Liver (tissue), 10 donors: Measurements from ENCODE around the gene STRIP2. TPM values are rescaled to one million over a fixed set of nuclear protein-coding genes. Genes with fewer than 3 reads are reported as not detected.
"Not testable (repeated sequence)": the region's sequence is repeated elsewhere in the genome, so short reads cannot be mapped to it uniquely, and the experiment has no call there.

ENCODE experiments used
- DNase-seq: peaks from one replicate; pipeline ENCODE4 v3.0.0-alpha.2; 2017; ENCODE audit warnings: low spot score
- H3K27ac ChIP-seq, 2 donors: one replicate each; pipeline ENCODE4 v1.7.0; 2013; ENCODE audit warnings: inconsistent platforms in 2 of 2, low read length in 2 of 2, control low read depth in 1 of 2, low read depth in 1 of 2, mild to moderate bottlenecking in 1 of 2
- H3K27me3 ChIP-seq, 4 donors: one replicate each; pipeline versions ENCODE4 v1.6.1 to v1.7.0; 2013; ENCODE audit warnings: low read length in 3 of 4, inconsistent platforms in 1 of 4, mild to moderate bottlenecking in 1 of 4, moderate library complexity in 1 of 4; ENCODE audit not compliant: control insufficient read depth in 4 of 4, insufficient read depth in 4 of 4
- H3K36me3 ChIP-seq, 4 donors: one replicate each; pipeline versions ENCODE4 v1.6.1 to v1.7.0; 2013; ENCODE audit warnings: low read length in 3 of 4, mild to moderate bottlenecking in 3 of 4, low read depth in 1 of 4, moderate library complexity in 1 of 4; ENCODE audit not compliant: control insufficient read depth in 4 of 4, insufficient read depth in 3 of 4
- H3K4me1 ChIP-seq, 4 donors: one replicate each; pipeline versions ENCODE4 v1.6.1 to v1.7.0; 2013; ENCODE audit warnings: low read length in 3 of 4, mild to moderate bottlenecking in 3 of 4, moderate library complexity in 1 of 4; ENCODE audit not compliant: control insufficient read depth in 4 of 4, insufficient read depth in 4 of 4
- H3K4me3 ChIP-seq, 3 donors: one replicate each; pipeline versions ENCODE4 v1.6.1 to v1.7.0; 2013; ENCODE audit warnings: low read length in 3 of 3, control low read depth in 1 of 3, low read depth in 1 of 3, mild to moderate bottlenecking in 1 of 3
- H3K9ac ChIP-seq, 2 donors: one replicate each; pipeline ENCODE4 v1.7.0; 2013; ENCODE audit warnings: low read length in 2 of 2, mild to moderate bottlenecking in 2 of 2, moderate library complexity in 2 of 2, control low read depth in 1 of 2, low read depth in 1 of 2
- H3K9me3 ChIP-seq, 4 donors: one replicate each; pipeline versions ENCODE4 v1.6.1 to v1.7.0; 2013; ENCODE audit warnings: low read length in 3 of 4; ENCODE audit not compliant: control insufficient read depth in 4 of 4
- EGR1 ChIP-seq, 2 donors: IDR thresholded peaks; 2 replicates each; pipeline ENCODE4 v1.6.1; 2016 to 2018; ENCODE audit warnings: antibody characterized with exemption in 2 of 2, low read depth in 2 of 2
- FOXA1 ChIP-seq: IDR thresholded peaks from 2 replicates; pipeline ENCODE4 v1.6.1; 2016; ENCODE audit warnings: antibody characterized with exemption
- HNF4A ChIP-seq, 2 donors: conservative IDR thresholded peaks; 2 replicates each; pipeline ENCODE4 v1.6.1; 2016; ENCODE audit warnings: antibody characterized with exemption in 2 of 2, mild to moderate bottlenecking in 2 of 2
- JUND ChIP-seq, 2 donors: IDR thresholded peaks; 2 replicates each; pipeline ENCODE4 v1.6.1; 2016; ENCODE audit warnings: antibody characterized with exemption in 2 of 2
- NR2F2 ChIP-seq: IDR thresholded peaks from 2 replicates; pipeline ENCODE4 v1.6.1; 2016; ENCODE audit warnings: antibody characterized with exemption
- RAD21 ChIP-seq, 2 donors: IDR thresholded peaks; 2 replicates each; pipeline ENCODE4 v1.6.1; 2016; ENCODE audit warnings: antibody characterized with exemption in 2 of 2, mild to moderate bottlenecking in 2 of 2
- RXRA ChIP-seq, 2 donors: IDR thresholded peaks; 2 replicates each; pipeline ENCODE4 v1.6.1; 2017 to 2018; ENCODE audit warnings: antibody characterized with exemption in 2 of 2, mild to moderate bottlenecking in 1 of 2
- WGBS: extraction: QIAGEN DNeasy Blood & Tissue Kit; methylation state at CpG from one replicate; pipeline ENCODE4 v1.1.7; 2013; 5-methylcytosine and 5-hydroxymethylcytosine counted together
- polyA plus RNA-seq, 2 donors: library from polyadenylated mRNA; stranded (reverse) in 1 of 2; unstranded in 1 of 2; fragments of 200-250 nt in 1 of 2; fragments of >200 nt in 1 of 2; fragmentation: Nextera tagmentation in 1 of 2; extraction: Ambion mirVana in 1 of 2; gene quantifications; one replicate each; pipeline versions ENCODE4 v1.2.1 to v1.2.3, GENCODE V29; 2013 to 2015
- small RNA-seq: library from RNA; depleted of rRNA; stranded (forward); fragments of <200 nt; gene quantifications from one replicate; pipeline ENCODE3, GENCODE V24; 2014
- total RNA-seq, 2 donors: library from RNA; depleted of rRNA; stranded (reverse); fragments of >200 nt; gene quantifications; one replicate each; pipeline ENCODE4 v1.2.3, GENCODE V29; 2014
- TF ChIP-seq, protein P1 (sequence below): IDR thresholded peaks from 2 replicates; pipeline ENCODE4 v1.6.1; 2016; ENCODE audit warnings: antibody characterized with exemption
- donor health status: healthy.
- donor health status: healthy.
- donor health status: healthy.
- donor health status: healthy.
- donor health status: healthy.

STRIP2 gene
- total and polyA plus RNA-seq, 4 donors: 0.18 to 4.8 (median 0.35) TPM

DNA sequence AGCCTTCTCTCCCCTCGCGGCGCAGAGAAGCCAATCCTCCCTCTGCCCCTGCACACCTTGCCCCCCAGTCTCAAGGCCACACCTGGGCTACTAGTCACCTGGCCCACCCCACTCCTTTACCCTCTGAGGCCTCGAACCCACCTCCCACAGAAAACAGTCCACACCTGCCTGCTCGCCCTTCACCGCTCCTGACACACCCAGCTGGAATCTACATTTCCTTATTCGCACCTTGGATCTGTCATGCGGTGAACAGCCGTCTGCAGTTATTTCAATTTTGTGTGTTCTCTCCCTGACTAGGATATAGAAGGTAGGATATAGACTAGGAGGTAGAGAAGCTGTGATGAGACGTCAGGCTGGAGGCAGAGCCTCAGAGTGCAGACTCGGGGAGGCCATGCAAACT lies 97.5 kb downstream of the STRIP2 start (continued):
- TF ChIP-seq JUND (IDR thresholded peaks at IDR 0.05) (no peak), EGR1 (IDR thresholded peaks at IDR 0.05; ENCODE audit: low read depth in 2 of 2) (no peak), FOXA1 (no peak), NR2F2 (no peak)

DNA sequence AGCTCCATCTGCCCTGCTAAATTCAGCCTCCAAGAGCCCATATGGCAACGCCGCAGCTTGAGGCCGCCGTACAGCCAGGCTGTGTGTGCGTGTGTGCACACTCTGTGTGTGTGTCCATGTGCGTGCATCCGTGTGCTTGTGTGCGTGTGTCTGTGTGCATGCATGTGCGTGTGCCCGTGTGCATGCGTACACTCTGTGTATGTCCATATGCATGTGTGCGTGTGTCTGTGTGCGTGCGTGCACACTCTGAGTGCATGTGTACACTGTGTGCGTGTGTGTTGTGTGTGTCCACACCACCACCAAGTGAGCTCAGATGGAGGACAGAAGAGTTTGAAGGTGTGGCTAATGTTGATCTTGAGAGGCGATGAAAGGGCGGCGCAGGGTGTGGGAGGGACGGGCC lies 98.1 kb downstream of the STRIP2 start:
- no peak overlapping the region for H3K4me3 ChIP-seq
- WGBS: 92% methylated on average over 19 of the region's 19 CpGs
- H3K9ac ChIP-seq: no peak overlapping the region
- TF ChIP-seq RAD21 (IDR thresholded peaks at IDR 0.05) (no peak), EGR1 (IDR thresholded peaks at IDR 0.05; ENCODE audit: low read depth in 2 of 2) (no peak)
- TF ChIP-seq, protein P1, sequence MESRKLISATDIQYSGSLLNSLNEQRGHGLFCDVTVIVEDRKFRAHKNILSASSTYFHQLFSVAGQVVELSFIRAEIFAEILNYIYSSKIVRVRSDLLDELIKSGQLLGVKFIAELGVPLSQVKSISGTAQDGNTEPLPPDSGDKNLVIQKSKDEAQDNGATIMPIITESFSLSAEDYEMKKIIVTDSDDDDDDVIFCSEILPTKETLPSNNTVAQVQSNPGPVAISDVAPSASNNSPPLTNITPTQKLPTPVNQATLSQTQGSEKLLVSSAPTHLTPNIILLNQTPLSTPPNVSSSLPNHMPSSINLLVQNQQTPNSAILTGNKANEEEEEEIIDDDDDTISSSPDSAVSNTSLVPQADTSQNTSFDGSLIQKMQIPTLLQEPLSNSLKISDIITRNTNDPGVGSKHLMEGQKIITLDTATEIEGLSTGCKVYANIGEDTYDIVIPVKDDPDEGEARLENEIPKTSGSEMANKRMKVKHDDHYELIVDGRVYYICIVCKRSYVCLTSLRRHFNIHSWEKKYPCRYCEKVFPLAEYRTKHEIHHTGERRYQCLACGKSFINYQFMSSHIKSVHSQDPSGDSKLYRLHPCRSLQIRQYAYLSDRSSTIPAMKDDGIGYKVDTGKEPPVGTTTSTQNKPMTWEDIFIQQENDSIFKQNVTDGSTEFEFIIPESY: no peak
- no peaks in the 10 kb centered on the region for H3K27me3 ChIP-seq
- no peaks in the 10 kb centered on the region for H3K4me1 ChIP-seq
- H3K9me3 ChIP-seq: no peaks in the 10 kb centered on the region
- H3K36me3 ChIP-seq: no peaks in the 10 kb centered on the region
- no peak overlapping the region for H3K27ac ChIP-seq
- DNase-seq: no peak

DNA sequence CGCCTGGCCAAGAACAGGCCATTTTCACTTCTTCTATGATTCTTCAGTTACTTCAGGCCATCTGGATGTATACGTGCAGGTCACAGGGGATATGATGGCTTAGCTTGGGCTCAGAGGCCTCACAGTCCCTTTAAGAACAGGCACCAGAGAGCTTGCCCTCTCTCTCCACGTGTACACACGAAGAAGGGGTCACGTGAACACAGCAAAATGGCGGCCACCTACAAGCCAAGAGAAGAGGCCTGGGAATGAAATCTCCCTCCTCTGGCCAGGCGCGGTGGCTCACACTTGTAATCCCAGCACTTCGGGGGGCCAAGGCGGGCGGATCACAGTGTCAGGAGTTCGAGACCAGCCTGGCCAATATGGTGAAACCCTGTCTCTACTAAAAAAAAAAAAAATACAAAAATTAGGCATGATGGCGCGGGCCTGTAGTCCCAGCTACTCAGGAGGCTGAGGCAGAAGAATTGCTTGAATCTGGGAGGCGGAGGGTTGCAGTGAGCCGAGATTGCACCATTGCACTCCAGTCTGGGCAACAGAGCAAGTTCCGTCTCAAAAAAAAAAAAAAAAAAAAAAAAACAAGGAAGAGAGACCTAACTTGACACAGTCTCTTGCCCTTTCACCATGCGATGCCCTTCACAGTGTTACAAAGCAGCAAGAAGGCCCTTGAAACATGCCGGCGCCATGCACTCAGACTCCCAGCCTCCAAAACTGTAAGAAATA lies 100.5 kb downstream of the STRIP2 start:
- not testable (repeated sequence) for H3K4me1 ChIP-seq, H3K27ac ChIP-seq, DNase-seq, H3K9ac ChIP-seq, H3K9me3 ChIP-seq, H3K4me3 ChIP-seq, H3K27me3 ChIP-seq, H3K36me3 ChIP-seq
- 92% methylated on average over 20 of the region's 20 CpGs for WGBS

DNA sequence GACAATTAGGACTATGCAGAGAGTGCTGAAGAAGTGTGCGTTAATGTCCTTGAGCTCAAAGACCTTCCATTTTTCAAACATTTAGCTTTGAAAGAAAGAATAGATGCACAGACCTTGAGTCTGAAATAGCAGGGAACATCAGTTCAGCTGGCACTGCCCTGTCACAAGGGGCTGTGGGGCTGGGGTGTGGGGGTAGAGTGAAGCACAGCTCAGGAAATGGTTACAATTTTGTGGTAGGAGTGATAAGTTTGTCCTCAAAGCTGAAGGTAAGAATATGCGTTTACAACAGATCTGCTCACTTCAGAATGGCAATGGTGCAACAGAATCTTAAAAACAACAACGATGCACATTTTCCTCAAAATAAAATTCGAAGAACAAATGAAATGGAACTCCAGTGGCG lies 101.7 kb downstream of the STRIP2 start:
- Histone ChIP-seq H3K27ac (no peak overlapping the region), H3K4me1 (no peaks in the 10 kb centered on the region), H3K9ac (no peak overlapping the region), H3K27me3 (no peaks in the 10 kb centered on the region), H3K4me3 (no peak overlapping the region), H3K9me3 (no peaks in the 10 kb centered on the region), H3K36me3 (no peaks in the 10 kb centered on the region)
- no peak for TF ChIP-seq RXRA (IDR thresholded peaks at IDR 0.05)
- WGBS: 65% methylated on average over 5 of the region's 5 CpGs
- DNase-seq: no peak

DNA sequence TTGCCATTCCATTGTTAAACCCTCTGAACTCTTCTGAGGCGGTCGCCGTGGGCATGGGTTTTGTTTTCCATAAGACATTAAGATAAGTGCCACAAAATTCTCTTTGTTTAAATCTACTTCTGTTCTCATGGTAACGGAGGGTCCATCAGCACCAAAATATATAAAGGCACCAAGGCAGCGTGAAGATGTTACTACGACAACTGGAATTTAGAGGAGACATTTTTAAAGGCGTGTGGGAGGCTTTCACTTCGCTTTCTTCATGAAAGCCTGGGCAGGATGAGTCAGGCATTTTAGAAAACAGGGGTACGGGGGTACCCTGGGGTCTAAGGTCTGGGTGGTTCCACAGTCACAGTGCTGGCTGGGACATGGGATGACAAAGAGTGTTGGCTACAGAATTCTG lies 102.1 kb downstream of the STRIP2 start:
- no peak overlapping the region for H3K4me3 ChIP-seq
- DNase-seq: no peak
- H3K4me1 ChIP-seq: no peaks in the 10 kb centered on the region
- H3K9ac ChIP-seq: no peak overlapping the region
- WGBS: 88% methylated on average over 9 of the region's 9 CpGs
- TF ChIP-seq RAD21 (IDR thresholded peaks at IDR 0.05) (no peak), HNF4A (conservative IDR thresholded peaks at IDR 0.05) (no peak)
- H3K9me3 ChIP-seq: no peaks in the 10 kb centered on the region
- H3K27me3 ChIP-seq: no peaks in the 10 kb centered on the region
- H3K27ac ChIP-seq: no peak overlapping the region
- no peaks in the 10 kb centered on the region for H3K36me3 ChIP-seq

Small RNAs within 50 kb of the gene (small RNA-seq; reads per million reads assigned to genes)
- gene AC009244.1 (not detected), gene RNU1-72P (not detected), gene SNRPGP3 (not detected)

Other genes starting within 250 kb of the STRIP2 start
- gene SMO, start 245.8 kb upstream of the STRIP2 start, total RNA-seq: 10 to 100 TPM; 14.3 to 16.3 TPM
- 1 to 10 TPM; 2.9 to 7.0 TPM for gene SMO, start 245.8 kb upstream of the STRIP2 start, polyA plus RNA-seq
- gene AHCYL2, start 209.4 kb upstream of the STRIP2 start, total RNA-seq: 10 to 100 TPM in 1 of 2 donors, 1 to 10 TPM in 1; 3.9 to 10.0 TPM
- 1 to 10 TPM; 2.0 to 3.4 TPM for gene AHCYL2, start 209.4 kb upstream of the STRIP2 start, polyA plus RNA-seq
- not detected for gene SMKR1, start 68.1 kb downstream of the STRIP2 start, total RNA-seq
- gene SMKR1, start 68.1 kb downstream of the STRIP2 start, polyA plus RNA-seq: not detected
- 10 to 100 TPM in 1 of 2 donors, 1 to 10 TPM in 1; 8.5 to 14.8 TPM for gene NRF1, start 177.3 kb downstream of the STRIP2 start, total RNA-seq
- 1 to 10 TPM; 1.3 to 2.2 TPM for gene NRF1, start 177.3 kb downstream of the STRIP2 start, polyA plus RNA-seq